ENCODE measurements around the gene PDCD4.

The PDCD4 gene

GRCh38 chr10:110871298-110872084, at the start of gene PDCD4:
PDCD4 (plus strand) TSS chr10:110871928; CDS start chr10:110876028, 4,100 bp downstream.
- peak; percentile 99 for DNase-seq (ENCODE audit: low spot score)

GRCh38 chr10:110822035-110822711, 49.6 kb upstream of the PDCD4 start:
- no peak for DNase-seq (ENCODE audit: low spot score)

- no peak for DNase-seq (ENCODE audit: low spot score)
These were observed 48.9 kb upstream of the PDCD4 start for GRCh38 chr10:110822712-110823311.

- DNase-seq (ENCODE audit: low spot score): no peak
These were observed 47.6 kb upstream of the PDCD4 start for GRCh38 chr10:110824152-110824441.

DNA sequence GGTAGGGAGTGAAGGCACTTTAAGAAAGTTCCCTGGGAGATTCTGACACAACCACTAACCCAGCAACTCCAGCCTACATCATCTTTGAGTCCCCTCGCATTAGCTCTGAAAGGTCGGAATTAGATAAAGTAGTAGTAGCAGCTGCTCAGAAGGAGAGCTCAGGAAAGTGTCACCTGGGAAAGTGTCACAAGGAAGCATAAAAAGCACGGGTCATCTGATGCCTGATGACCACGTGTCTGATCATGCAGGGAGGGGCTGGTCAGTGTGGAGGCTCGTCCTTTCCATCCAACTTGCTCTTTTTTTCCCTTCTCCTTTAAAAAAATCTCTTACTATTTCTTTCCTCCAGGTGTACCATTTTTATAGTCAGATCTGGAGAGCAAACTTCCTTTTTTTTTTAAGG, 47.1 kb upstream of the PDCD4 start:
- DNase-seq (ENCODE audit: low spot score): no peak

DNA sequence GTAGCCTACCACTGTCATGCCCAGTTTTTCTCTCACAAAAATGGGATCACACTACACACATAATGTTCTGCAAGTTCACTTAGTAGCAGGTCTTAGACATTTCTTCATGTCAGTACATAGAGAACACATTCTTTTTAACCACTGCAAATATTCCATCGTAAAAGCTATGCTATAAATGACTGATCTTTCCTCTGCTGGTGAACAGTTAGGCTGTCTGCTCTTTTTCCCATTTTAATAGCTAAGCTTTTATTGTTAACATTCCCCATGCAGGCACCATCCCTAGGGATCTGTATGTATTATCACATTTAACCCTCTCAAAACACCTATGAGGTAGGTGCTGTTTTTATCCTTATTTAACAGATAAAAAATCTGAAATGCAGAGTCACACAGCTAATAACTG, 46.2 kb upstream of the PDCD4 start:
- DNase-seq (ENCODE audit: low spot score): no peak

DNA sequence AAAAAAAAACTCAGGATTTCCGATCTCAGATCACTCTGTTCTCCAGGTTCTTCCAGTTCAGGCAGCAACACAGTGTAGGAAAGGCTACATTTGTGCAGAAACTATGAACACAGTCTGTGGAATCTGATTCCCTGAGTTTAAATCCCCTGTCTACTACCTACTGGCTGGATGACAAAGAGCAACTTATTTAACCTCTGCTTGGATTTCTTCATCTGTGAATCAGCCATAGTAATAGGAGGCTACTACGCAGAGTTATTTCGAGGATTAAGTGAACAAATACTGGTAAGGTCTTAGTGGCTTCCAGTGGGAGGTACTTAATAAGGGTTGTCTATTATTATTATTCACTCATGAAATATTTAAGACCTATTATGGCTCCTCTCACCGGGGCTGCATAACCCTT, 44.3 kb upstream of the PDCD4 start:
- no peak for DNase-seq (ENCODE audit: low spot score)

GRCh38 chr10:110827875-110828274, 43.9 kb upstream of the PDCD4 start:
- DNase-seq (ENCODE audit: low spot score): no peak

DNA sequence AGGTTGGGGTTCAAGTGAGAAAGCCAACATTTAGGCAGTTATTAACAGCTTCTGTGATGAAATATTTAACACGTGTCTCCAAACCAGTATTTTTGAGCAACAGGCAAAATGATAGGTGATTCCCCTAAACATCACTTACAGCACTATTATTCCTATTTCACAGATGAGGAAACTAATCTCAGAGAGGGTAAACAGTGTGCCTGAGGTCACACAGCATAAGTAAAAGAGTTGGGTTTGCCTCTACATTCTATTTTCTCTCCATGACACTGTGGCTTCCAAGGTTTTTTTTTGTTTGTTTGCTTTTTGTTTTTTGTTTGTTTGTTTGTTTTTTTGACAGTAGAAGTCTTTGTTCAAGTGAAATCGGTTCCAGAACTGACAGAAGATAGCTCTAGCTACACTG, 43.2 kb upstream of the PDCD4 start:
- DNase-seq (ENCODE audit: low spot score): no peak

DNA sequence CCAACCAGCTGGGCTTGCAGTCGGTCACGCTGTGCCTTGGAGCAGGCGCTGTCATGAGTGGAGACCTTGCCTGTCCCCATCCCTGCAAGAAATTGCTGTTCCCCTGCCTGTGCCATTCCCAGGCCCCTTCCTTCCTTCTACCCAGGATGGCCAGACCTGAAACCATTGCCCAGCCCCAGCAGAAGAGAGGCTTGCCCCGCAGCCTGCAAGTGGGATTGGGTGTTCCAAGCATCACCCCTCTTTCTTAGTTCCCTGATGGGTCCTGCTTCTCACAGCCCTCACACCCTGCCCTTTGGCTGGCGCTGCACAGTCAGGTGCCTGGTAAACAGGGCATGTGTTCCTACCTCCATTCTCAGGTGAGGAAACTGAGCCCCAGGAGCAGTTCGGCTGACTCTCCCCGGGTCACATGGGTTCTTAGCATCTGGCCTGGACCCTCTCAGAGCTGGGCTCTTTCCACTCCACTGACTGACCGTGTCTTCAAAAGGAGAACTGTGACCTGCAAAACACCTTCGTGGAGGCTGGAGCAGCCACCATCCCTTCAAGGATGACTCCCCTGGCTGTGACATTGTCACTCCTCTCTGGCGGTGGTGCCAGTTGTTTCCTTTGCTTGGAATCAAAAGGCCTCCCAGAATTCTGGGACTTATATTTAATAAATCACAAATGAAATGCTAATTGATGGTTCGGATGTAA, 41.9 kb upstream of the PDCD4 start:
- no peak for DNase-seq (ENCODE audit: low spot score)

- DNase-seq (ENCODE audit: low spot score): no peak
These were observed 38.3 kb upstream of the PDCD4 start for GRCh38 chr10:110833234-110833940.

DNA sequence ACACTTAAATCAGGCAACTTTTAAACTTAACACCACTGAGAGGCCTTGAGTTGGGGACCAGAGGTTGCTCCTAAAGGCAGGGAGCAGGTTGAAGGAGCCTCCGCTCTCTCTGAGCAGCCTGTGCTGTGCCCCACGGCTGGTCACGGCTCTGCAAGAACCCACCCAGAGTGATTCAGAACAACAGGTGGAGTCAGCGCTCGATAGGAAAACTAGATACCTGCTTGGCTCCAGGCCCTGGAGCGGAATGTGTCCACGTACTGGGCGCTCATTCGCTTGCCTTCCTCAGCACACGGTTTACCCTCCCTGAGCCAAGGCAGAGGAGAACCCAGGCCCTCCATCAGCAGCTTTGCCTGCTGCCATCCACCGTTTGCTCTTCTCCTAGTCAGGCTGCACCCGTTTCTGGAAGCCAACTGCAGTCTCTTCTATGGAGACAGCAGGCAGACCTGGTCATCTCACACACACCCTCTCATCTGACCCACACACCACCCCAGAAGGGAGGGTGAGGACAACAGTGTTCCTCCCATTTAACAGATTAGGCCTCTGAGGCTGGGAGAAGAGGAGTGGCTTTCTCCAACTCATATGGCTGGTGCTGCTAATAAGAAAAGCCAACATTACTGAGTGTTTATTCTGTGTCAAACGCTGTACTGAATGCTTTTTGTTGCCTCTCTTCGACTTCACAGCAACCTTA, 37.6 kb upstream of the PDCD4 start:
- DNase-seq (ENCODE audit: low spot score): no peak

DNA sequence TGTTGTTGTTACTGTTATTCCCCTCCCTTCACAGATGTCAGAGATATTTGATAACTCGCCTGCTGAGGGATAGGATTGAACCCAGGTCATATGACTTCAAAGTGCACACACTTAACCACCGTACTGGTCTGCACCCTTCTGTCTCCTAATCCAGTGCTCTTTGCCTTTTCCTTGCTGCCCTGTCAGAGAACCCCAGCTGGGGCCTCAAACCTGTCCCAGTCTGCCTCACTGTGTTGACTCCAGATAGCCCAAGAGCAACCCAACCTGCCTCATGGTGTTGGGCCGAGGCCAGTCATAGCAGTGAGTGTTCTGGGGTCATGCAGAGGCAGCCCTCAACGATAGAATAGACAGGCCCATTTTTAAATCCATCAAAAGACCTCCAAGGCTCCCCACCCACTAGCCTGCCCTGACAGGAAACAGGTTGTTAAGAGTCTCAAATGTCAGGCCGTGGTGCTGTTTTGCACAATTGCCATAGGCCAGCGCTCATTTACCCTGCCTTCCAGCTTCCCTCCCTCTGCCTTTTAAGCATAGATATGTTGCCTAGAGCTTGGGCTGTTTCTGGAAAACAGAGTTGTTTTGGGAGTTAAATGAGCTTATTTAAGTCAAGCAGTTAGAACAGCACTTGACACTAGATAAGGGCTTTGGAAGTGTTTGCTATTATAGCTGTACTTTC, 37.0 kb upstream of the PDCD4 start:
- DNase-seq (ENCODE audit: low spot score): no peak

DNA sequence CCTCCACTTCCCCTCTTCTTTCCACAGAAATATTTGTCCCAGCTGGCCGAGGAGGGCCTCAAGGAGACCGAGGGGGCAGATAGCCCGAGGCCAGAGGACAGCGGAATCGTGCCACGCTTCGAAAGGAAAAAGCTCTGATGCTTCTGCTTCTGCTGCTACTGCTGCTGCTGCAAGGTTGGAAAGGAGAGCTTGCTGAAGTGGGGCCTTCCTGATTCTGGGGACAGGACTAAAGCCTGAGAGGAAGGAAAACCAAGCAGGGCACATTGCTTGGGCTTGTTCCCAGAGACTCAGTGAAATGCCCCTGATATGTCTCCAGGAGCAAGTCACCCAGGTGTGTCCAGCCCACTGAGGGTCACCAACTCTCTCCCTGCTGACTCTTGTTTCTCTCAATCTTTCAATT, 35.9 kb upstream of the PDCD4 start:
- no peak for DNase-seq (ENCODE audit: low spot score)

DNA sequence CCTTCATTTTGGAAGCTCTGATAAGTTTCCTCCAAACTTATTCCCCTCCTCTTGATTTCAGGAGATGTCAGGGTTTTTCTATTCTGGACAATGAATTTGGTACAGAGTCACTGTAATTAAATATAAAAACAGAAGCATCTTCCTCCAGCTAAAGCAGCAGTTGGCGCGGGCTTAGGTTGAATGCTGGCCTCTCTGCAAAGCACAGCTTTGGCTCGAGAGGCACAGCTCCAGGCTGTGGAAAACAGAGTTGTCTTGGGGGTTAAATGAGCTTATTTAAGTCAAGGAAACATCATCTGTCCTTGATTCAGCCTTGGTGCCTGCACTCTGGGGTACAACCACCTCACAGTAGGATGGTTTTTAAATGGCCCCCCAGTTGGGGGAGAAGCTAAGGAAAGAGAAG, 35.0 kb upstream of the PDCD4 start:
- DNase-seq (ENCODE audit: low spot score): no peak

DNA sequence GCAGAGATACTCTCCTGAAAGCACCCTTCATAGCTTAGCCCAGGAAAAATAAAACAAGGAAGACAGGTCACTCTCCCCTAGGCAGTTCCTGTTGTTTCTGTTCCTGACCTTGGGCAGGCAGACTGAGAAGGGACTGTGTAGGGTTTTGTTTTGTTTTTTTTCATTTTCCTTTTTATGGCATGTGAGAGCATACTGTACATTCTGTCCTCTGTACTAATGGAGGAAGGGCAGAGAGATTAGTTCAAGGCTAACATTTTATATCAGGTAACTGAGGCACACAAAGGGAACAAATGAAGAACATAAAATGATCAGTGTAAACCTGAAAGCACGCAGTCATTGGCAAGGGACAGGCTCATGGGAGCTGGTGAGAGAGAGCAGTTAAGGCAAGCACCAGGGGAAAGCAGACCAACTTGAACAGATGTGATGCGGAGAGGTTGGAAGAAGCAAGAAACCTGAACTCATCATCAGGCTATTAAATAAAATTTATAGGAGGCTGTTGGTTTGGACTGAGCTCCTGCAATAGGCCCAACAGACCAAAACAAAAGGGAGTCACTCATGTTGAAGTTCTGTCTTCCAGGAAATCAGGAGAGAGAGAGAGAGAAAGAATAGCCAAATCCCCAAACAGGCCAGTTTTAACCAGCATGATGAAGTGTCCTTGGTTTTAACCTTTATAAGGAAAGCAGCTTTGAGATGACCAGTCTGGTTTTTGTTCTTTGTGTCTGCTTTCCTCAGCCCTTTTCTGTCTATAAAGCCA, 34.1 kb upstream of the PDCD4 start:
- no peak for DNase-seq (ENCODE audit: low spot score)

DNA sequence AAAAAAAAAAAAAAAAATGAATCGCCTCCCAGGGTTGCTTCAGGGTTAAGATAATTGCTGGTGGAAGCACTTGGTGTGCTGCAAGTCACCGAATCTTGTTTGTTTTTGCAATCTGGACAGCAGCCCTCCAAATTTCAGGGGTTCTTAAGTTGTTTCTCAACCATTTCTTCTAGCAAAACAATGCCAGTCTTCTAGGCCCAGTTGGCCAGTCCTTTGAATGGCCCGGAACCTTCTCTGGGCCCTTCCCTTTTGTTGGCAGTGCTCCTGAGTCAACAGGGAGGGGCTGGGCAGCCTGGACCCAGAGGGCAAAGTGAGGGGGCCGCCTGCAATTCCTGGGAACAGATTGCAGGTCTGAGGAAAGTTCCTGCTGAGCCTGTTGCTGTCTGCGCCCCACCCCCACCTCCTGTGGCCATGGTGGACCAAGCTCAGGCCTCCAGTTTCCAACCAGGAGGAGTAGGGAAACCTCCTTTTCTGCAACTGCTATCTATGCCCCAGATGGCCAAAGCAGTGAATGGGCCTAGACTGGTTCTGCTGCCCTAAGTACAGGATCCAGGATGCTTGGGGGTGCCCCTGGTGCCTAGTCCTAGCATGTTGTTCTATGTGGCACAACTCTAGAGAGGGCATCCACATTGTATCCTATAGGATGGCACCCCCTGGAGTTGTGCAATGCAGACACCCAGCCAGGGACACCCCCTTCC, 31.4 kb upstream of the PDCD4 start:
- DNase-seq (ENCODE audit: low spot score): no peak

GRCh38 chr10:110840923-110841428, 30.8 kb upstream of the PDCD4 start:
- no peak for DNase-seq (ENCODE audit: low spot score)

GRCh38 chr10:110841767-110842267, 29.9 kb upstream of the PDCD4 start:
- no peak for DNase-seq (ENCODE audit: low spot score)

Measured in pons (tissue), 1 donor.